Fibroblast of lung (primary cell): ENCODE results near the gene NFKBIE. TPM values are rescaled to one million over a fixed set of nuclear protein-coding genes. Genes with fewer than 3 reads are reported as not detected.

ENCODE experiments used
- DNase-seq, 2 donors: peaks; one replicate each; pipeline versions ENCODE4 v3.0.0 to v3.0.0-alpha.2; 2010; ENCODE audit warnings: low read depth in 2 of 2
- H2AFZ ChIP-seq: 2 replicates; pipeline ENCODE4 v1.5.1; 2012; ENCODE audit warnings: low read length, control low read depth, inconsistent platforms
- H3K27ac ChIP-seq: 2 replicates; pipeline ENCODE4 v1.5.1; 2011; ENCODE audit warnings: low read length, control low read depth; ENCODE audit not compliant: insufficient read depth
- H3K27me3 ChIP-seq: 2 replicates; pipeline ENCODE4 v1.5.1; 2011; ENCODE audit warnings: mild to moderate bottlenecking, low read length; ENCODE audit not compliant: control insufficient read depth, insufficient read depth
- H3K36me3 ChIP-seq: 2 replicates; pipeline ENCODE4 v1.5.1; 2011; ENCODE audit warnings: low read length; ENCODE audit not compliant: control insufficient read depth, insufficient read depth
- H3K4me1 ChIP-seq: 2 replicates; pipeline ENCODE4 v1.5.1; 2011; ENCODE audit warnings: low read length; ENCODE audit not compliant: control insufficient read depth, insufficient read depth; ENCODE audit errors: extremely low read depth
- H3K4me2 ChIP-seq: 2 replicates; pipeline ENCODE4 v1.5.1; 2011; ENCODE audit warnings: low read length, control low read depth; ENCODE audit not compliant: insufficient read depth; ENCODE audit errors: extremely low read depth
- H3K4me3 ChIP-seq, 4 experiments: fragments of 200-600 bp in 1 of 4; sonication (generic) in 1 of 4; replicated peaks in 1 of 4; 2 replicates each; pipeline ENCODE4 v1.5.1; 2011 to 2016; ENCODE audit warnings: low read length in 4 of 4, low read depth in 3 of 4, mild to moderate bottlenecking in 3 of 4, control low read depth in 2 of 4, inconsistent platforms in 1 of 4, mixed read lengths in 1 of 4; ENCODE audit not compliant: insufficient read depth in 1 of 4; ENCODE audit errors: control extremely low read depth in 1 of 4
- H3K79me2 ChIP-seq: 2 replicates; pipeline ENCODE4 v1.5.1; 2012; ENCODE audit warnings: mild to moderate bottlenecking, low read length, inconsistent platforms; ENCODE audit not compliant: control insufficient read depth, insufficient read depth
- H3K9ac ChIP-seq: 2 replicates; pipeline ENCODE4 v1.5.1; 2011; ENCODE audit warnings: mild to moderate bottlenecking, low read length, control low read depth; ENCODE audit not compliant: insufficient read depth
- H3K9me3 ChIP-seq: 2 replicates; pipeline ENCODE4 v1.5.1; 2012; ENCODE audit warnings: low read depth, low read length; ENCODE audit not compliant: control insufficient read depth, insufficient read depth
- H4K20me1 ChIP-seq: 2 replicates; pipeline ENCODE4 v1.5.1; 2011; ENCODE audit warnings: low read length; ENCODE audit not compliant: control insufficient read depth, insufficient read depth; ENCODE audit errors: extremely low read depth
- CTCF ChIP-seq, 2 donors: IDR thresholded peaks in 1 of 2; conservative IDR thresholded peaks in 1 of 2; 1 replicate in 1 of 2; 2 replicates in 1 of 2; pipeline ENCODE4 v1.5.1; 2011 to 2012; ENCODE audit warnings: low read length in 2 of 2, control low read depth in 1 of 2, inconsistent platforms in 1 of 2, low read depth in 1 of 2, mild to moderate bottlenecking in 1 of 2
- EZH2 ChIP-seq: IDR thresholded peaks from 2 replicates; pipeline ENCODE4 v1.5.1; 2012; ENCODE audit warnings: low read length, control low read depth, mild to moderate bottlenecking; ENCODE audit errors: missing control alignments
- polyA plus RNA-seq, 2 donors: library from polyadenylated mRNA; depleted of rRNA in 1 of 2; stranded (reverse) in 1 of 2; unstranded in 1 of 2; fragments of >200 nt; gene quantifications; 2 replicates each; pipeline ENCODE4 v1.2.1, GENCODE V29; 2011 to 2012; ENCODE audit warnings: missing spikeins in 1 of 2
- total RNA-seq: library from RNA; depleted of rRNA; stranded (reverse); fragments of >200 nt; gene quantifications from 2 replicates; pipeline ENCODE4 v1.2.1, GENCODE V29; 2014

The NFKBIE gene
- total and polyA plus RNA-seq, 2 donors (not counting 1 experiment from before 2014, with no cell fraction given), result 1.6 to 5.4 TPM

GRCh38 chr6:44211284-44211683 is 54.1 kb downstream of the NFKBIE start:
- Histone ChIP-seq H3K9ac (no peak overlapping the region), H3K4me3 (no peak overlapping the region), H3K27ac (no peak overlapping the region), H3K36me3 (no peaks in the 10 kb centered on the region), H4K20me1 (no peaks in the 10 kb centered on the region), H3K4me1 (no peaks in the 10 kb centered on the region), H3K79me2 (no peaks in the 10 kb centered on the region), H3K9me3 (no peaks in the 10 kb centered on the region), H3K27me3 (peaks cover 5% of the 10 kb centered on the region), H2AFZ (no peak overlapping the region), H3K4me2 (no peak overlapping the region)
- DNase-seq, result no peak
- TF ChIP-seq EZH2, result no peak
- TF ChIP-seq CTCF (conservative IDR thresholded peaks at IDR 0.05 in 1 of 2, IDR thresholded peaks at IDR 0.05 in 1 of 2; ENCODE audit: low read depth in 1 of 2, low read length in 2 of 2), result no peak

Other genes starting within 250 kb of the NFKBIE start
- 53.7 and 60.6 TPM in 2 replicates for gene MRPL14, start 138.1 kb downstream of the NFKBIE start, total RNA-seq
- gene MRPL14, start 138.1 kb downstream of the NFKBIE start, polyA plus RNA-seq, result 36.2 and 51.9 TPM in 2 replicates
- 22.9 and 42.1 TPM in 2 replicates for gene TMEM63B, start 138.0 kb downstream of the NFKBIE start, total RNA-seq
- gene TMEM63B, start 138.0 kb downstream of the NFKBIE start, polyA plus RNA-seq, result 32.2 and 47.6 TPM in 2 replicates
- not detected in 2 replicates for gene CAPN11, start 106.7 kb downstream of the NFKBIE start, total RNA-seq
- gene CAPN11, start 106.7 kb downstream of the NFKBIE start, polyA plus RNA-seq, result not detected in 2 replicates
- not detected in 2 replicates for gene MYMX, start 48.6 kb downstream of the NFKBIE start, total RNA-seq
- gene MYMX, start 48.6 kb downstream of the NFKBIE start, polyA plus RNA-seq, result not detected in 2 replicates
- 7.7 and 13.4 TPM in 2 replicates for gene SLC29A1, start 42.0 kb downstream of the NFKBIE start, total RNA-seq
- gene SLC29A1, start 42.0 kb downstream of the NFKBIE start, polyA plus RNA-seq, result 21.9 and 43.6 TPM in 2 replicates
- gene HSP90AB1, start 18.4 kb downstream of the NFKBIE start, total RNA-seq, result 449 and 452 TPM in 2 replicates
- gene HSP90AB1, start 18.4 kb downstream of the NFKBIE start, polyA plus RNA-seq, result 775 and 1,146 TPM in 2 replicates
- 57.0 and 88.4 TPM in 2 replicates for gene SLC35B2, start 8.0 kb downstream of the NFKBIE start, total RNA-seq
- 89.4 and 94.1 TPM in 2 replicates for gene SLC35B2, start 8.0 kb downstream of the NFKBIE start, polyA plus RNA-seq
- under 0.01 TPM in 2 replicates for gene TMEM151B, start 4.9 kb upstream of the NFKBIE start, total RNA-seq
- not detected in 2 replicates for gene TMEM151B, start 4.9 kb upstream of the NFKBIE start, polyA plus RNA-seq
- gene AARS2, start 47.8 kb upstream of the NFKBIE start, total RNA-seq, result 16.4 and 24.3 TPM in 2 replicates
- 3.4 and 5.5 TPM in 2 replicates for gene AARS2, start 47.8 kb upstream of the NFKBIE start, polyA plus RNA-seq
- under 0.01 TPM in 1 of 2 replicates, not detected in the other for gene SPATS1, start 77.1 kb upstream of the NFKBIE start, total RNA-seq
- not detected in 2 replicates for gene SPATS1, start 77.1 kb upstream of the NFKBIE start, polyA plus RNA-seq
- gene CDC5L, start 122.2 kb upstream of the NFKBIE start, total RNA-seq, result 22.5 and 23.9 TPM in 2 replicates
- 18.7 and 19.4 TPM in 2 replicates for gene CDC5L, start 122.2 kb upstream of the NFKBIE start, polyA plus RNA-seq